Measurements from ENCODE around the gene MMUT.
"Not testable (repeated sequence)": the region's sequence is repeated elsewhere in the genome, so short reads cannot be mapped to it uniquely, and the experiment has no call there.

Gene MMUT

DNA sequence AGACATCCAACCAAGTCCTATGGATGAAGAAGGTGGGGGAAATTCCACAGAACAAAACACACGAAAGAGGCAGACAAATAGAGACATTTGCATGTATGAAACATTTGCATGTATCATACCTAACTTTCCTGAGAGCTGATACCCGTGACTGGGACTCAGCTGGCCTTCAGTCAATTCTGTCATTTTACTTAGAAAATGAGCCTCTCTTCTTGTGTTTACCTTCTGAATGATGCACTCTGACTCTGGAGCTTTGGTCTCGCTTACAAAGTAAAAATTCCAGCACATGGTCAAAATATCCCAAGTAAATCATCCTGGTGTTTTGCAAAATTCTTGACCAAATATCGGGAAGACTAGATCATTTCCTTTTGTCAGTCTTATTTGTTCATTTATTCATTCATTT lies 46.9 kb downstream of the MMUT start:
- no peak for DNase-seq

DNA sequence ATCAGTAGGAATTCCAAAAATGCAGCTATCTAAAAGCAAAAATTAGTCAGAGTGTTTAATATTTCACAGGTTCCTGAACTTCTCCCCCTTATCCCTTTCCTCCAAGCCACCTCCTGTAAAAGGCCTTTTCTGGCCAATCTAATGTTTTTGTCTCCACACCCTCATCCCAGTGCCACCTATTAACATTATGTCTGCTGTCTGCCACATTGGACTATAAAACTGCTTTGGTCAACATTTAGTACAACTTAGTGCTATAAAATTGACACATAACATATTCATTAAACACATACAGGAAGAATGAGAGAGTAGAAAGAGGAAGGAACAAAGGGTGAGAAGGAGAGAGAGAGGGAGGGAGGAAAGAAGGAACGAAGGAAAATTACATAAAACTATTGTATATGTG lies 47.7 kb downstream of the MMUT start:
- no peak for DNase-seq

DNA sequence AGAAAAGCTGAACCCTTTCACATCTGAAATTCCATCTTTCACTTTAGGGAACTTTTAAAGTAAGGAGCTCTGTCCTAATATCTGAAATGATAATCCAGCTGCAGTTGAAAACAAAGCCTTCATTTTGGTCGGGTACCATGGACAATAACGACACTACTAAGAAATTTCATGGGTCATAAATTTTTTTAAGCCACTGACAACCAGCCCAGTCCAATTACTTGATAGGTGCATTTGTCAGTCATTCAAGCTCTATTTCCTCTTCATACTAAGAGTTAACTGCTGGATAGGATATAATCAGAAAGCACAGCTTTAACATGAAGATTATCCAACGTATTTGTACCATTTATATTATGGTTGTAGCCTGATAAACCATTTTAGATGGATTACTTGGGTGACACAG lies 52.5 kb downstream of the MMUT start:
- no peak for DNase-seq

DNA sequence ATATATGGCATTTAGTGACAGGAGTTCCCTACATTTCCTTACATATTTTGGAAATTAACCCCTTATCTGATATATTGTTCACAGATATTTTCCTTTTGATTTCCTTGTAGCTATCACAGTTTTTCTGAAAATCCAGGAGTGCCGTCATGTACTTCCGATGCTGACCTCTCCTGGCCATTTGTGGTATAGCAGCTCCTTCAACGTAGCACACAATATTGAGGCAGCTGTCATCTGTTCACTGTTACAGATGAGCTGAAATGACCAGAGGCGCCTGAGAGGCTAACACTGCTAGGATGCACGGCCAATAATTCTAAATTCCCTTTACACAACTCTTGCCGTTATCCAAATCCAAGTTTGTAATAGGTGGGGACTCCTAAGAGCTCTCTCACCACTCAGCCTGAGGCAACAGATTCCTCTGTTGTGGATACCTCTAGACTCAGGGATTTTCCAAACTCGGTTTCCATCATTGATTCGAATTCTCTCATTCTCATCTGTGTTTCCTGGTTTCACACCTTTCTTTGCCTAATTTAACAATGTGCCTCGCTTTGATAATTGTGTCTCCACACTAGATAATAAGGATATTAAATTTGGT lies 53.0 kb downstream of the MMUT start:
- peak; percentile 68 for DNase-seq

DNA sequence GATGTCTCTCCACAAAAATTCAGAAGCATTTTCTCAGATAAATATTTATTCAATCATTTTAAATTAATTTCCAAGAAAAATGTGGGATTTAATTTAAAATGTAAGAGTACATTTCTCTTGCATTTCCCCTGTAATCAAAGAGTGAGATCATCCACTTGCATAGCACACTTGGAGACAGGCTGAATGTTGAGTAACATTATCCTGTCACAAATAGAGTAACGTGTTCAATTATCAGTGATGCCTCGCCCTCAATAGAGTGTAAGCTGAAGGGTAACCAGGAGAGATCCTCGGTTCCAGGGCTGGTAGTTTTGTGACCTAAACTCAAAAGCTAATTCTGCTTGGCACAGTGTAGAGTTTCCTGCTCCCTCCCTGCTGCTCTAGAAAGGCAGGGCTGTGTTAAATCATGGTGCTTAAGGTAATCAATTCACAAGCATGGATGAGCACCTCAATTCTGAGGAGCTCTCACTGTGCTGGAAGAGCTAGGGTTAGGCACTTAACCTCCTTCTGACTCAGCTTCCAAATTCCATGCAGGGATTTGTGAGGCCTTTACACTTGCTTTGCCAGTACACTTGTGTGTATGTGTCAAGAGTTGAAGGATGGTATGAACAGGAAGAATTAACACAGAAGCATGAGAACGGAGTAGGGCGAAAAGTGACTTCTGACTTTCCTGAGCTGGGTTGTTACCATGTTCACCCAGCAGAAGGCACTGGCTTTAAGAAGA lies 56.6 kb downstream of the MMUT start:
- peak; percentile 9 for DNase-seq

DNA sequence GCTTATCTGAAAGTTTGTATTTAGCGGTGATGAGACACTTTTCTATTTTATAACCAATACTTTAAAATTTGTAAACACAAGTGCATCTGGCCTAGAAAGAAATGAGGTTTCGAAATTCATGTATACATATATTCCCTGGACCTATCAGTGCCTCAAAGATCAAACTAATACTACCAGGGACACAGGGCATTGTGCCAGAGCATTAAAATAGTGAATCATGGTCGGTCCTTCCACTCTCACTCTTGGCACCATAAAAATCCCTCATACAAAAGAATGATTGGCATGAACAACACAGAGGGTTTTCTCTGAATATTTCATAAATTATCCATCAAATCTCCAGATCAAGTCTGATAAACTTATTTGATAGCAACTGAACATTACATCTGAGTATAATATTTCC lies 62.0 kb downstream of the MMUT start:
- DNase-seq = no peak

DNA sequence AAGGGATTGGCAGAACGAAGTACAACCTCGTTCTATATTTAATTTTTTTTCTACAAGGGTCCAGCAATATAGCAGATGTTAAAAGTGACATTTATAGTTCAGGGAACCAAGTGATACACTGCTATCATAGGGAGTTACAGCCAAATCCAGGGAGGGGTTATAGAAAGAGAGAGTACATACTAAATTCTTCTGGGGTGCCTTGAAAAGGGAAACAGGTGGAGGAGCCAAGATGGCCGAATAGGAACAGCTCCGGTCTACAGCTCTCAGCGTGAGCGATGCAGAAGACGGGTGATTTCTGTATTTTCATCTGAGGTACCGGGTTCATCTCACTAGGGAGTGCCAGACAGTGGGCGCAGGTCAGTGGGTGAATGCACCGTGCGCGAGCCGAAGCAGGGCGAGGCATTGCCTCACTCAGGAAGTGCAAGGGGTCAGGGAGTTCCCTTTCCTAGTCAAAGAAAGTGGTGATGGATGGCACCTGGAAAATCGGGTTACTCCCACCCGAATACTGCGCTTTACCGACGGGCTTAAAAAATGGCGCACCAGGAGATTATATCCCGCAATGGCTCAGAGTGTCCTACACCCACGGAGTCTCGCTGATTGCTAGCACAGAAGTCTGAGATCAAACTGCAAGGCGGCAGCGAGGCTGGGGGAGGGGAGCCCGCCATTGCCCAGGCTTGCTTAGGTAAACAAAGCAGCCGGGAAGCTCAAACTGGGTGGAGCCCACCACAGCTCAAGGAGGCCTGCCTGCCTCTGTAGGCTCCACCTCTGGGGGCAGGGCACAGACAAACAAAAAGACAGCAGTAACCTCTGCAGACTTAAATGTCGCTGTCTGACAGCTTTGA lies 76.2 kb downstream of the MMUT start:
- not testable (repeated sequence) for DNase-seq

DNA sequence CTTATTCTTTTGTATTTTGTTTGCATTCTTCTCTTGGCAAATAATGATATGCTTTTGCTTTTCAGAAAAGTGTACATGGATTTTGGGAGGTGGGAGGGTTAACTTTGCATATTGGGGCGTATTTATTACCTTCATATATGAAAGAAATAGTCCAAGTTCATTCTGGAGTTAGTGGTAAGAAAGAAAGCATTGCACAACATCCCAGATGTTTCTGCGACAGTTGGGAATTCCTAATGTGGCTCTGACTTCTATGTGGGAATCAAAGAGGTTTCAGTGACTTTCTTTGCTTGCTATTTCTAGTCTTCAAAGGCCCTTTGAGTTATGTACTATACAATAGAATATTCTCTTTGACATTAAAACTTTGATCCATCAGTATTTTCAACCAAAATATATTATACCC lies 78.1 kb downstream of the MMUT start:
- peak; percentile 5 for DNase-seq
